ENCODE measurements around the gene PTPRG.

PTPRG gene

GRCh38 chr3:61526308-61526707, 35.1 kb upstream of the PTPRG start:
- H3K4me1 ChIP-seq (ENCODE audit: control insufficient read depth, low read length) = no peaks in the 10 kb centered on the region
- no peak overlapping the region for H3K27ac ChIP-seq (ENCODE audit: low read depth, low read length)
- H4K20me1 ChIP-seq (ENCODE audit: control insufficient read depth, insufficient read depth, low read depth, low read length) = no peaks in the 10 kb centered on the region
- peaks cover 3% of the 10 kb centered on the region for H3K27me3 ChIP-seq (ENCODE audit: control insufficient read depth, low read length)
- H3K4me2 ChIP-seq (ENCODE audit: low read length) = no peak overlapping the region
- H3K9me3 ChIP-seq (ENCODE audit: control insufficient read depth, insufficient read depth, low read length) = no peaks in the 10 kb centered on the region
- TF ChIP-seq, protein P1, sequence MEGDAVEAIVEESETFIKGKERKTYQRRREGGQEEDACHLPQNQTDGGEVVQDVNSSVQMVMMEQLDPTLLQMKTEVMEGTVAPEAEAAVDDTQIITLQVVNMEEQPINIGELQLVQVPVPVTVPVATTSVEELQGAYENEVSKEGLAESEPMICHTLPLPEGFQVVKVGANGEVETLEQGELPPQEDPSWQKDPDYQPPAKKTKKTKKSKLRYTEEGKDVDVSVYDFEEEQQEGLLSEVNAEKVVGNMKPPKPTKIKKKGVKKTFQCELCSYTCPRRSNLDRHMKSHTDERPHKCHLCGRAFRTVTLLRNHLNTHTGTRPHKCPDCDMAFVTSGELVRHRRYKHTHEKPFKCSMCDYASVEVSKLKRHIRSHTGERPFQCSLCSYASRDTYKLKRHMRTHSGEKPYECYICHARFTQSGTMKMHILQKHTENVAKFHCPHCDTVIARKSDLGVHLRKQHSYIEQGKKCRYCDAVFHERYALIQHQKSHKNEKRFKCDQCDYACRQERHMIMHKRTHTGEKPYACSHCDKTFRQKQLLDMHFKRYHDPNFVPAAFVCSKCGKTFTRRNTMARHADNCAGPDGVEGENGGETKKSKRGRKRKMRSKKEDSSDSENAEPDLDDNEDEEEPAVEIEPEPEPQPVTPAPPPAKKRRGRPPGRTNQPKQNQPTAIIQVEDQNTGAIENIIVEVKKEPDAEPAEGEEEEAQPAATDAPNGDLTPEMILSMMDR (IDR thresholded peaks at IDR 0.05; ENCODE audit: low read depth, low read length, poor library complexity, severe bottlenecking) = no peak
- TF ChIP-seq EZH2phosphoT487 (IDR thresholded peaks at IDR 0.05; ENCODE audit: borderline replicate concordance, low read length) = no peak
- H3K4me3 ChIP-seq (ENCODE audit: low read length) = no peak overlapping the region
- no peaks in the 10 kb centered on the region for H3K36me3 ChIP-seq (ENCODE audit: control insufficient read depth, low read length)
- no peaks in the 10 kb centered on the region for H3K79me2 ChIP-seq (ENCODE audit: control insufficient read depth, low read length)
- no peaks in the 10 kb centered on the region for H3K9me2 ChIP-seq (replicated peaks; ENCODE audit: control insufficient read depth, low read length)
- no peaks in the 10 kb centered on the region for H3F3A ChIP-seq (ENCODE audit: control insufficient read depth, insufficient read depth)

- no peaks in the 10 kb centered on the region for H3K4me1 ChIP-seq (ENCODE audit: control insufficient read depth, low read length)
- TF ChIP-seq, protein P1 (IDR thresholded peaks at IDR 0.05; ENCODE audit: low read depth, low read length, poor library complexity, severe bottlenecking) = no peak
- no peak for TF ChIP-seq EZH2phosphoT487 (IDR thresholded peaks at IDR 0.05; ENCODE audit: borderline replicate concordance, low read length)
- H3K4me2 ChIP-seq (ENCODE audit: low read length) = no peak overlapping the region
- no peaks in the 10 kb centered on the region for H3K79me2 ChIP-seq (ENCODE audit: control insufficient read depth, low read length)
- no peaks in the 10 kb centered on the region for H3K9me3 ChIP-seq (ENCODE audit: control insufficient read depth, insufficient read depth, low read length)
- H3K27me3 ChIP-seq (ENCODE audit: control insufficient read depth, low read length) = peaks cover 3% of the 10 kb centered on the region
- H3K4me3 ChIP-seq (ENCODE audit: low read length) = no peak overlapping the region
- no peaks in the 10 kb centered on the region for H3F3A ChIP-seq (ENCODE audit: control insufficient read depth, insufficient read depth)
- H3K36me3 ChIP-seq (ENCODE audit: control insufficient read depth, low read length) = no peaks in the 10 kb centered on the region
- no peaks in the 10 kb centered on the region for H3K9me2 ChIP-seq (replicated peaks; ENCODE audit: control insufficient read depth, low read length)
- no peak overlapping the region for H3K27ac ChIP-seq (ENCODE audit: low read depth, low read length)
- no peaks in the 10 kb centered on the region for H4K20me1 ChIP-seq (ENCODE audit: control insufficient read depth, insufficient read depth, low read depth, low read length)
Observed at GRCh38 chr3:61527011-61527410, 34.4 kb upstream of the PTPRG start.

DNA sequence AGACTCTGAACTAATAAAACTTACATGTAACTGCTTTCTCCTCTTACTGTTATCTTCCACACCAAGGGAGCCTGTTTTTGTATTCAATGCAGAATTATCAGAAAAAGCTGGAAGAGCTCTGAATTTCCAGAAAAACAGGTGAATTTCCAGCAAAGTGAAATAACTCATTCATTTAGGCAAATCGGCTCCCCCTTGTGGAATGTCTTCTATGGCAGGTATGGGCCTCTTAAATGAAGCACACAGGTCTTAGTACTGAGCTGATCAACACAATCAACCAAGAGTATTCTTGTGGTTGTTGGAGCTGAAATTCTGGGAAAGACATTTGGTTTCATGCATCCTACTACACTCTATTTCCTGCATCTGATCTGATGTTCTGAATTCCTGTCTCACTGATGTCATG, 31.0 kb upstream of the PTPRG start:
- no peak overlapping the region for H3K27ac ChIP-seq (ENCODE audit: low read depth, low read length)
- H3K4me2 ChIP-seq (ENCODE audit: low read length) = no peak overlapping the region
- H3K9me2 ChIP-seq (replicated peaks; ENCODE audit: control insufficient read depth, low read length) = no peaks in the 10 kb centered on the region
- H3K79me2 ChIP-seq (ENCODE audit: control insufficient read depth, low read length) = no peaks in the 10 kb centered on the region
- TF ChIP-seq EZH2phosphoT487 (IDR thresholded peaks at IDR 0.05; ENCODE audit: borderline replicate concordance, low read length) = no peak
- TF ChIP-seq, protein P1 (IDR thresholded peaks at IDR 0.05; ENCODE audit: low read depth, low read length, poor library complexity, severe bottlenecking) = peak; percentile 47
- no peak overlapping the region for H3K4me3 ChIP-seq (ENCODE audit: low read length)
- no peaks in the 10 kb centered on the region for H3K4me1 ChIP-seq (ENCODE audit: control insufficient read depth, low read length)
- H3F3A ChIP-seq (ENCODE audit: control insufficient read depth, insufficient read depth) = no peaks in the 10 kb centered on the region
- no peaks in the 10 kb centered on the region for H4K20me1 ChIP-seq (ENCODE audit: control insufficient read depth, insufficient read depth, low read depth, low read length)
- peaks cover 1% of the 10 kb centered on the region for H3K27me3 ChIP-seq (ENCODE audit: control insufficient read depth, low read length)
- no peaks in the 10 kb centered on the region for H3K36me3 ChIP-seq (ENCODE audit: control insufficient read depth, low read length)
- H3K9me3 ChIP-seq (ENCODE audit: control insufficient read depth, insufficient read depth, low read length) = no peaks in the 10 kb centered on the region

DNA sequence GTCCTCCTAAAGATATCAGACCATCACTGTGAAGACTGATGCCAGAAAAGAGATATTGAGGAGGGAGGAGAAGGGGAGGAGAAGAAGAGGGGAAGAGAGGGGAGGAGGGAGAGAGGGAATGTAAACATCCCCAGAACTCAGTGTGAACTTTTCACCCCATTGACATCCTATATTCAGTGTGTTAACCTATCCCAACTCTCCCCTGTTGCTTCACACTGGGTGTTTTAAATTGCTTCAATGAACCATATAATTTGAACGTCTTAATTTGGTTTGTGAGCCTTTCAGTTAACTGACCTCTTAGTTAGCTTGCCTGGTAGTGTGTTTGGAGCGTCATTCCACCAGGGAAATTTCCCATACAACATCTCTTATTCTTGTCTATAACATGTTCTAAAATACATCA, 29.8 kb upstream of the PTPRG start:
- no peaks in the 10 kb centered on the region for H3K79me2 ChIP-seq (ENCODE audit: control insufficient read depth, low read length)
- no peaks in the 10 kb centered on the region for H3F3A ChIP-seq (ENCODE audit: control insufficient read depth, insufficient read depth)
- no peak overlapping the region for H3K27ac ChIP-seq (ENCODE audit: low read depth, low read length)
- H3K9me3 ChIP-seq (ENCODE audit: control insufficient read depth, insufficient read depth, low read length) = no peaks in the 10 kb centered on the region
- no peaks in the 10 kb centered on the region for H3K36me3 ChIP-seq (ENCODE audit: control insufficient read depth, low read length)
- no peak overlapping the region for H3K4me3 ChIP-seq (ENCODE audit: low read length)
- no peak for TF ChIP-seq EZH2phosphoT487 (IDR thresholded peaks at IDR 0.05; ENCODE audit: borderline replicate concordance, low read length)
- TF ChIP-seq, protein P1 (IDR thresholded peaks at IDR 0.05; ENCODE audit: low read depth, low read length, poor library complexity, severe bottlenecking) = no peak
- no peaks in the 10 kb centered on the region for H3K9me2 ChIP-seq (replicated peaks; ENCODE audit: control insufficient read depth, low read length)
- no peaks in the 10 kb centered on the region; the same call in 1 of the 2 replicates for H3K27me3 ChIP-seq (ENCODE audit: control insufficient read depth, low read length)
- no peaks in the 10 kb centered on the region for H4K20me1 ChIP-seq (ENCODE audit: control insufficient read depth, insufficient read depth, low read depth, low read length)
- H3K4me2 ChIP-seq (ENCODE audit: low read length) = no peak overlapping the region
- H3K4me1 ChIP-seq (ENCODE audit: control insufficient read depth, low read length) = no peaks in the 10 kb centered on the region

Data from DOHH2 (cell line).